Loucy (cell line): ENCODE results near the gene ARL6IP4.

Experiments used
- CTCF ChIP-seq: fragments of 200-600 bp; sonication (generic); conservative IDR thresholded peaks from 2 replicates; pipeline ENCODE4 v1.5.1; 2014; ENCODE audit warnings: mild to moderate bottlenecking, antibody characterized with exemption, low read length
- EZH2phosphoT487 ChIP-seq: fragments of 200-600 bp; IDR thresholded peaks from 2 replicates; pipeline ENCODE4 v1.6.1; 2018; ENCODE audit warnings: antibody characterized with exemption, mild to moderate bottlenecking, moderate library complexity, borderline replicate concordance

- TF ChIP-seq CTCF = no peak
- TF ChIP-seq EZH2phosphoT487 = no peak
Observed at GRCh38 chr12:123027726-123028445, 47.4 kb downstream of the ARL6IP4 start.
